ENCODE data around the gene HELZ.
"Not testable (repeated sequence)": the region's sequence is repeated elsewhere in the genome, so short reads cannot be mapped to it uniquely, and the experiment has no call there.

The HELZ gene

DNA sequence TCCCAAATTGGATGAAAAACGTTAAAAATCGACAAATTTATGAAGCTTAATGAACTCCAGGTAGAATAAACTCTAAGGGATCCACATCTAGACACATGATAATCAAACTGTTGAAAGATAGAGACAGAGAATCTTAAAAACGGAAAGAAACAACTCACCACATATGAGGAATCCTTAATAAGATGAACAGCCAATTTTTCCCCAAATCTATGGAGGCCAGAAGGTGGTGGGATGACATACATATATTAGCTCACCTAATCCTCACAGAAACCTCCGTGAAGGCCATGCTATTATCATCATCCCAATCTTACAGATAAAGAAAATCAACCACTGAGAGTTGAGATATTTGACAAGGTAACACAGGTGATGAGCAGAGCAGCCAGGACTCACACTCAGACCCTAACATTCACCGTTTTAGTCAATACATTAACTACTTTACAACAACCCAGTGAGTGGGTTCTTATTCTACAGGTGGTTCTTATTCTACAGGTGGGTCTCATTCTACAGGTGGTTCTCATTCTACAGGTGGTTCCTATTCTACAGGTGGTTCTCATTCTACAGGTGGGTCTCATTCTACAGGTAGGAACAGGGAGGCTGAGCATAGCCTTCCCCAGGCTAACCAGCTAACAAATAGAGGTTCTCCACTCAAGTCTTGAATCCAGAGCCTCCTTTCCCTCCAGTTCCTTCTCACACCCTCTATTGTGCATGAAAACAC lies 195.8 kb downstream of the HELZ start:
- 80% methylated on average over 4 of the region's 5 CpGs for WGBS
- Histone ChIP-seq H3K9ac (ENCODE audit: low read depth, low read length) (no peak overlapping the region), H3K4me3 (ENCODE audit: low read length) (no peak overlapping the region), H3K27me3 (ENCODE audit: insufficient read depth, low read length) (no peaks in the 10 kb centered on the region), H3K27ac (ENCODE audit: low read depth, low read length) (no peak overlapping the region), H3K9me3 (ENCODE audit: insufficient read depth, low read depth, low read length) (peaks cover 21% of the 10 kb centered on the region), H3K36me3 (ENCODE audit: insufficient read depth, low read length) (no peaks in the 10 kb centered on the region), H3K4me1 (ENCODE audit: insufficient read depth, low read length) (no peaks in the 10 kb centered on the region)

DNA sequence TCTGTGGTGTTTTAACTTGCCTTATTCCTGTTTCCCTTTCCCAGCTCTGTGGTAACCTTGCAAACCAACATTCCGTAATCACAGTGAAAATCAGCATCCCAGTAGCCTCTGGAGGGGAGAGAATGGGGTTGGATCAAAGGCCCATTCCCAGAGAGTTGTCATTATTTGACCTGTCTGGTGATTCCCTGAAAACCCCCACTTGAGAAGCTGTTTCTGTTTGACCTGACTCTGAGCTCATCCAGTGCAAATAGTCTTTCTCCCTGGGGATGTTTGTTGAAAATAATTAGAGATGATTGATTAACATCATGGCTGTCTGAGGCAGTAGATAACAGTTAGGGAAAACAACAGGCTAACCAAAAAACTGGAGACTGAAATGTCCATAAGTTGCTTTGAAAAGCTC lies 197.6 kb downstream of the HELZ start:
- Histone ChIP-seq H3K9me3 (ENCODE audit: insufficient read depth, low read depth, low read length) (peaks cover 21% of the 10 kb centered on the region), H3K27me3 (ENCODE audit: insufficient read depth, low read length) (no peaks in the 10 kb centered on the region), H3K27ac (ENCODE audit: low read depth, low read length) (no peak overlapping the region), H3K4me3 (ENCODE audit: low read length) (no peak overlapping the region), H3K36me3 (ENCODE audit: insufficient read depth, low read length) (no peaks in the 10 kb centered on the region), H3K9ac (ENCODE audit: low read depth, low read length) (no peak overlapping the region), H3K4me1 (ENCODE audit: insufficient read depth, low read length) (no peaks in the 10 kb centered on the region)
- 89% methylated on average over 1 of the region's 1 CpG for WGBS

DNA sequence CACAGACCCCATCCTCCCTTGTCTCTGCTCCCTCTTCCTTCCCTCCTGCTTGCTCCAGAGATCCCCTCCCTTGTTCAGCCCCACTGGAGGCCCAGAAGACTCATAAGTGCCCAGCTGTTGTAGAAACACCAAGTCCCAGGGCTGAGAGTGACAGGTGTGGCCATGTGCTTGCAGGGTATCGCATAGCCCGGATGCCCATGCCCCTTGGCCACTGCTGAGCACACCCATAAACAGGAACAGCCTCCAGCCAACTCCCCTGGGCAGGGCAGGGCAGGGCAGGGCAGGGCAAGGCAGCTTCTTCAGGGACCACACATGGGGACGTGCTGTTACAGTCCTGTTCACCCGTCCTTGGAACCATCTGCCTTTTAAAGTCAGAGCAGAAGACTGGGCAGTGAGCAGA lies 198.6 kb downstream of the HELZ start:
- no peak overlapping the region for H3K4me3 ChIP-seq (ENCODE audit: low read length)
- H3K4me1 ChIP-seq (ENCODE audit: insufficient read depth, low read length), result no peaks in the 10 kb centered on the region
- no peaks in the 10 kb centered on the region for H3K36me3 ChIP-seq (ENCODE audit: insufficient read depth, low read length)
- H3K9me3 ChIP-seq (ENCODE audit: insufficient read depth, low read depth, low read length), result peaks cover 21% of the 10 kb centered on the region
- H3K27me3 ChIP-seq (ENCODE audit: insufficient read depth, low read length), result no peaks in the 10 kb centered on the region
- H3K27ac ChIP-seq (ENCODE audit: low read depth, low read length), result no peak overlapping the region
- 88% methylated on average over 4 of the region's 4 CpGs for whole genome bisulfite sequencing
- H3K9ac ChIP-seq (ENCODE audit: low read depth, low read length), result no peak overlapping the region

DNA sequence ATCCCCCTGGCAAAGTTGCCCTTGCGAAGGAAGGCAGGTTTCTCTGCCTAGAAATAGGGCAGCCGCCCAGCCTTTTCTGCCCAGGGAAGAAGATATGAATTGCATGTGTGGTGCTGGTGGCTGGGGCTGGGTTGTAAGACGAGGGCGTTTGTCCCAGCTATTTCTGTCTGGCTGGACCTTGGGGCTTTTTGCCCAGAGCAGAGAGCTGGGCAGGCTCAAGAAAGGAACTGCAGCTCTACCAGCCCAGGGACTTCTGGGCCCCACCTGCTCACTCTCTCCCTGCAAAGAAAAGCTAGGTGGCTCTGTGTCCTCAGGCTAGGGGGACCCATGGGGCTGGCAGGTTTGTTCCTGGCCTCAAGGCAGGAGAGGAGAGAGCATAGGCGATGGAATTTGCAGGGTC lies 200.1 kb downstream of the HELZ start:
- Histone ChIP-seq H3K27ac (ENCODE audit: low read depth, low read length) (no peak overlapping the region), H3K27me3 (ENCODE audit: insufficient read depth, low read length) (no peaks in the 10 kb centered on the region), H3K9me3 (ENCODE audit: insufficient read depth, low read depth, low read length) (peaks cover 21% of the 10 kb centered on the region), H3K9ac (ENCODE audit: low read depth, low read length) (no peak overlapping the region), H3K4me1 (ENCODE audit: insufficient read depth, low read length) (no peaks in the 10 kb centered on the region), H3K36me3 (ENCODE audit: insufficient read depth, low read length) (no peaks in the 10 kb centered on the region), H3K4me3 (ENCODE audit: low read length) (no peak overlapping the region)
- WGBS, result 92% methylated on average over 5 of the region's 5 CpGs

DNA sequence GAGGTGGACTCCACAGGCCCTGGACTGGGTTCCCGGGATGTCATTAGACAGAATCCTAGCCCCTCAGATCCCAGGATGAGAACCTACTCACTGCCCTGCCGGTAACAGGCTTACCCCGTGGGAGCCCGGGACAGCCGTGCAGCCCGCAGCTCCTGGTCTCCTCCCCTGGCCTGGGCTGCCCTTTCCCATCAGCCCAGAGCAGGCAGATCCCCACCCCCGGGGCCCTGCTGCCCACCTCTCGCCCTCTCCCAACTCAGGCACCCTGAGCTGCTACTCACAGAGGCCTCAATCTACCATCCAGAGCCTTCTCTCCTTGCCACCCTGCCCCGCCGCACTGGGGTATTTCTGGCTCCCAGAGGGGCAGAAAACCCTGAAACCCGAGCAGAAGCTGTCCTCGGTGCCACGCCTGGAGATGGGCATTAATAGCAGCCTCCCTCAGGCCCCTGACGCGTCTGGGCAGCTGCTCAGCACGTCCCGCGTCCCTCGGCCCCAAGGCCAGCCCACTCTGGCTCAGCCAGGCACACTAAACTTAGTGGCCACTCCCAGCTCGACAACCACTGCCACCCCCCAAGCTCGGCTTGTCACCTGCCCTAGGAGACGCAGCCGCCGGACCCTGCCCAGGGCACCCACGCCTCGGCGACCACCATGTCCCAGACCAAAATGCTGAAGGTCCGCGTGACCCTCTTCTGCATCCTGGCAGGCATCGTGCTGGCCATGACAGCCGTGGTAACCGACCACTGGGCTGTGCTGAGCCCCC lies 200.8 kb downstream of the HELZ start, which contains the start of gene CACNG1:
Gene CACNG1, plus strand, starts transcription at position 539 of the 757 bp plus-strand sequence. Its CDS starts 107 bp downstream, at position 646.
- H3K4me3 ChIP-seq (ENCODE audit: low read length), result no peak within 1 kb of the TSS

DNA sequence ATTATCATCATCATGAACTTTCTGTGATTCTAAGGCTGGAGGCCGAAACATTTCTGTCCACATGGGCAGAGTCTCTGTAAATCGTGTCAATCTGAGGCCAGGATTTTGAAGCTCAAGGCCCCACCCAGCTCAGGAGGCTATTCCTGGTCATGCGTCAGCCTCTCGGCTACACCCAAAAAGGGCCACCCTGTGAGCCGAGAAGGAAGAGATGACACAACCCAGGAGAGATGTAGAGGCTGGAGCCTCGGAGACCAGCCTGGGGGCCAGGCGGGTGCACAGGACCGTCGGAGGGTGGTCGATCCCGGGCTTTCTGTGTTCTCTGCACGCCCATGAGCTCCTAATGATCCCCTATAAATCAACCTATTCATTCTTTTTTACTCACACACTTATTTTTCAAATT lies 201.7 kb downstream of the HELZ start:
- Histone ChIP-seq H3K27ac (ENCODE audit: low read depth, low read length) (no peak overlapping the region), H3K36me3 (ENCODE audit: insufficient read depth, low read length) (no peaks in the 10 kb centered on the region), H3K9me3 (ENCODE audit: insufficient read depth, low read depth, low read length) (peaks cover 6% of the 10 kb centered on the region), H3K4me3 (ENCODE audit: low read length) (no peak overlapping the region), H3K27me3 (ENCODE audit: insufficient read depth, low read length) (no peaks in the 10 kb centered on the region), H3K4me1 (ENCODE audit: insufficient read depth, low read length) (no peaks in the 10 kb centered on the region), H3K9ac (ENCODE audit: low read depth, low read length) (no peak overlapping the region)
- 94% methylated on average over 12 of the region's 12 CpGs for WGBS

More for the DNA sequence above, 200.8 kb downstream of the HELZ start, which contains the start of gene CACNG1:
- WGBS, result 94% methylated on average over 32 of the region's 32 CpGs
- Histone ChIP-seq H3K9ac (ENCODE audit: low read depth, low read length) (no peak within 1 kb of the TSS), H3K36me3 (ENCODE audit: insufficient read depth, low read length) (no peaks in the 10 kb centered on the region), H3K27me3 (ENCODE audit: insufficient read depth, low read length) (no peaks in the 10 kb centered on the region), H3K27ac (ENCODE audit: low read depth, low read length) (no peak within 1 kb of the TSS), H3K9me3 (ENCODE audit: insufficient read depth, low read depth, low read length) (peaks cover 15% of the 10 kb centered on the region), H3K4me1 (ENCODE audit: insufficient read depth, low read length) (no peaks in the 10 kb centered on the region)

DNA sequence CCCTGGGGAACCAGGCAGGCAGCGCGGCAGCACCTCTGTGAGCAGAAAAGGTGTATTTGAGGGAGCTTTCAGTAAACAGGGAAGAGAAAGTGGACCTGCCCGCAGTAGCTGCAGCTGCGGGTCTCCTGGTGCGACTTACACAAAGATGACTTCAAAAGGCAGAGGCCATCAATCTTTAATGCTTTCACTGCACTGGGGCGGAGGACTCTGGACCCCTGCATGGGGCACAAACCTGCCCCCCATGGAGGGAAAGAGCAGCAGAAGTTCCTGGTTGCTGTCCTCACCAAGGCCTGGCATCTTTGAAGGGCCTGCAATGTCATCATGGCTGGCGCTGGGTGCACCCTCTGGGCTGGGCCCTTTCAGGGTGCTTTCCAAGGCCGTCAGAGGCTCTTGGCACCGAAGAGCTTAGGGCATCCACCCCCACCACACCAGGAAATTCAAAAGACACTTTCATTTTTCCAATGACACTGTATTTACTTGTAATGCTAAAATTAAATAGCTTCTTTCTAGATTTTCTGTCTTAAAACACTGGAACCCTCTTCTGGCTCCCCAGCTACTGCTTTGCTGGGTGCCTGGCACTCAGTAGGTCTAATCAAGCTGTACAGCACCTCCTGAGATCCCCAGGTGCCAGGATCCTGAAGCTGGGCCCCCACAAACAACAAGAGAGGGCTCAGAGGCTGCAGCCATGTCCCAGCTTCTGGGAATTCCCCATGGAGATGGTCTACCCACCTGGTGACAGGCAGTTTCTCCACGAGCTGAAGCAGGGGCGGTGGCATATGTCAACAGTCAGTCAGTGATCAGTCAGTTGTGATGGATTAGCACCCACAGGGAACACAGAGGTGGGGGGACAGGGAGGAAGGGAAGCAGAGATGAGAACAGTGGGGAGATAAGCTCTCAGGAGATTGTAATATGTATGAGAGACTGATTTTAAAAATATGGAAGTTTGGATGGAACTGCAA lies 202.8 kb downstream of the HELZ start:
- Histone ChIP-seq H3K27ac (ENCODE audit: low read depth, low read length) (no peak overlapping the region), H3K4me1 (ENCODE audit: insufficient read depth, low read length) (no peaks in the 10 kb centered on the region), H3K27me3 (ENCODE audit: insufficient read depth, low read length) (no peaks in the 10 kb centered on the region), H3K36me3 (ENCODE audit: insufficient read depth, low read length) (no peaks in the 10 kb centered on the region), H3K9ac (ENCODE audit: low read depth, low read length) (no peak overlapping the region), H3K9me3 (ENCODE audit: insufficient read depth, low read depth, low read length) (no peaks in the 10 kb centered on the region), H3K4me3 (ENCODE audit: low read length) (no peak overlapping the region)
- WGBS, result 84% methylated on average over 11 of the region's 11 CpGs

DNA sequence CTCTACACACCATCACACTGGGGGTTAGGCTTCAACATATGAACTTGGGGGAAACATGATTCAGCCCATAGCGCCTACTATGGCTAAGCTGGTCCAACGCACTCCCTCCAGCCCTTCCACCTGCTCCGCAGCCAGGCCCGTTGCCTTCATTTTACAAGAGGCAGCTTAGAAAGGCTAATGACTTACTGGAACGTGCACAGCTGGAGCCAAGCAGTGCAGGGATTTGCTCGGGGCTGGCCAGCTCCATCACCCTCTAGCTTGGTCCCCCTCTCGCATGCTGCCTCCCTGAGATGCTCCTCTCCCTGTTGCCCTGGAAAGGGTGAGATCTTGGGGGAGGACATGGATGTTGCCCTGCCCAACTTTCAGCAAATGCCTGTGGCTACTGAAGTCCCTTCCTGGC lies 203.5 kb downstream of the HELZ start:
- no peak overlapping the region for H3K27ac ChIP-seq (ENCODE audit: low read depth, low read length)
- H3K9me3 ChIP-seq (ENCODE audit: insufficient read depth, low read depth, low read length), result no peaks in the 10 kb centered on the region
- no peak overlapping the region for H3K4me3 ChIP-seq (ENCODE audit: low read length)
- H3K27me3 ChIP-seq (ENCODE audit: insufficient read depth, low read length), result no peaks in the 10 kb centered on the region
- H3K4me1 ChIP-seq (ENCODE audit: insufficient read depth, low read length), result no peaks in the 10 kb centered on the region
- no peak overlapping the region for H3K9ac ChIP-seq (ENCODE audit: low read depth, low read length)
- H3K36me3 ChIP-seq (ENCODE audit: insufficient read depth, low read length), result no peaks in the 10 kb centered on the region
- WGBS, result 79% methylated on average over 7 of the region's 7 CpGs

DNA sequence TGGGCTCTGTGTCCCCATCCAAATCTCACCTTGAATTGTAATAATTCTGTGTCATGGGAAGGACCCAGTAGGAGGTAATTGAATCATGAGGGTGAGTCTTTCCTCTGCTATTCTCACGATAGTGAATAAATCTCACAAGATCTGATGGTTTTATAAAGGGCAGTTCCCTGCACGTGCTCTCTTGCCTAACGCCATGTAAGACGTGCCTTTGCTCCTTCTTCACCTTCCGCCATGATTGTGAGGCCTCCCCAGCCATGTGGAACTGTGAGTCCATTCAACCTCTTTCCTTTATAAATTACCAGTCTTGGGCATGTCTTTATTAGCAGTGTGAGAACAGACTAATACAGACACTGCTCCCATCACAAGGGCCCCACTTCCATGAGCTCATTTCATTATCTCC lies 203.9 kb downstream of the HELZ start:
- not testable (repeated sequence) for H3K9me3 ChIP-seq (ENCODE audit: insufficient read depth, low read depth, low read length); H3K36me3 ChIP-seq (ENCODE audit: insufficient read depth, low read length); H3K27ac ChIP-seq (ENCODE audit: low read depth, low read length); H3K27me3 ChIP-seq (ENCODE audit: insufficient read depth, low read length); H3K4me1 ChIP-seq (ENCODE audit: insufficient read depth, low read length); H3K4me3 ChIP-seq (ENCODE audit: low read length); H3K9ac ChIP-seq (ENCODE audit: low read depth, low read length)
- WGBS, result 97% methylated on average over 5 of the region's 5 CpGs

DNA sequence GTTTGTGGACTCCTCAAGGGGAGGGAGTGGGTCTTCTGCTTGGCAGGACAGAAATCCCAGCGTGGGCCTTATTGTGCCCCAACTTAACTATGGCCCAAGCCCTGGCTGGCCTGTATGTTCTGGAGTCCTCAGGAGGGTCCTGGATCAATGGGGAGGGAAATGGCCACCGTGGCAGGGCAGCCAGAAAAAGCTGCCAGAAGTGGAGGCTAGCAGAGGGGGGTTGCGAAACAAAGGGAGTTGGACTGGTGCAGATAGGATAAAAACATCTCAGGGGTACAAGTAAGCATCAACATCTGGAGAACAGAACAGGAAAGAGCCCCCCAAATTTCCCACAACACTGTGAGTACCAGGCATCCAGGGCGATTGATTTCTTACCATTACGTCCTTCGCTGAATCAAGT lies 204.3 kb downstream of the HELZ start:
- H3K4me1 ChIP-seq (ENCODE audit: insufficient read depth, low read length), result no peaks in the 10 kb centered on the region
- no peak overlapping the region for H3K27ac ChIP-seq (ENCODE audit: low read depth, low read length)
- H3K9ac ChIP-seq (ENCODE audit: low read depth, low read length), result no peak overlapping the region
- no peaks in the 10 kb centered on the region for H3K36me3 ChIP-seq (ENCODE audit: insufficient read depth, low read length)
- 92% methylated on average over 6 of the region's 6 CpGs for WGBS
- no peak overlapping the region for H3K4me3 ChIP-seq (ENCODE audit: low read length)
- no peaks in the 10 kb centered on the region for H3K9me3 ChIP-seq (ENCODE audit: insufficient read depth, low read depth, low read length)
- no peaks in the 10 kb centered on the region for H3K27me3 ChIP-seq (ENCODE audit: insufficient read depth, low read length)

Measured in HUES64 (cell line).